Measurements from ENCODE around the gene PLPP4. TPM values are rescaled to one million over a fixed set of nuclear protein-coding genes. Genes with fewer than 3 reads are reported as not detected.

PLPP4 gene
- total RNA-seq, 1 donor: not detected

DNA sequence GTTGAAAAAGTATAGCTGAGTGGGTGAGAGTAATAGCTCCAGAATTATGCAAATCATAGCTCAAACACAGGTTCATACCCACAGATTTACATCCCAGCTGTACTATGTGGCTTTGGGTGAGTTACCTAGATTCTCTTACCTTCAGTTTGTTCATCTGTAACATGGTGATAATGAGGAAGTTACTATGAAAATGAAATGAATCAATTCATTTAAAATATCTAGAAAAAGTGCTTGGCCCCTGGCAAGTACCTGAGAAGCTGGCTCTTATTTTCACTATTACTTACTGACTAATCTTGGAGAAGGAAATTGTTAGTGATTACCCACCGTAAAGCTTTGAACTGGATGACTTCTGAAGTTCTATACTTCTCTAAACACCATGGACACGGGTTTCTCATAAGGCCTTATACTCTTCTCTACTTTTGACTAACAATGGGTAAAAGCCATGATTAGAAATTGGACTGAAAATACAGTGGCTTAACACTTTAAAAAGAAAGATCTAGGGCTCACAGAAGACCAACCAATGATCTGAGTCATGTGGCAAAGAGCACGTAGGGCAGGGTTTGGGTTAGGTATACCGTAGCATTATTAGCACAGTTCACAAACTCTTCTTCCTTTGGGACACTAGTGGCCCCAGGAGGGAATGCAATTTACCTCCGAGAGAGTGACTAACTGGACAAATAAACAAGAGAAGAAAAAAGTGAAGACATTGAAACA lies 149.2 kb downstream of the PLPP4 start:
- H3K4me3 ChIP-seq (ENCODE audit: low read length): no peak overlapping the region
- H3K4me1 ChIP-seq (ENCODE audit: insufficient read depth, low read length): no peaks in the 10 kb centered on the region
- no peaks in the 10 kb centered on the region for H3K27me3 ChIP-seq (ENCODE audit: insufficient read depth, low read length)
- H3K9me3 ChIP-seq (ENCODE audit: low read depth, low read length): no peaks in the 10 kb centered on the region

DNA sequence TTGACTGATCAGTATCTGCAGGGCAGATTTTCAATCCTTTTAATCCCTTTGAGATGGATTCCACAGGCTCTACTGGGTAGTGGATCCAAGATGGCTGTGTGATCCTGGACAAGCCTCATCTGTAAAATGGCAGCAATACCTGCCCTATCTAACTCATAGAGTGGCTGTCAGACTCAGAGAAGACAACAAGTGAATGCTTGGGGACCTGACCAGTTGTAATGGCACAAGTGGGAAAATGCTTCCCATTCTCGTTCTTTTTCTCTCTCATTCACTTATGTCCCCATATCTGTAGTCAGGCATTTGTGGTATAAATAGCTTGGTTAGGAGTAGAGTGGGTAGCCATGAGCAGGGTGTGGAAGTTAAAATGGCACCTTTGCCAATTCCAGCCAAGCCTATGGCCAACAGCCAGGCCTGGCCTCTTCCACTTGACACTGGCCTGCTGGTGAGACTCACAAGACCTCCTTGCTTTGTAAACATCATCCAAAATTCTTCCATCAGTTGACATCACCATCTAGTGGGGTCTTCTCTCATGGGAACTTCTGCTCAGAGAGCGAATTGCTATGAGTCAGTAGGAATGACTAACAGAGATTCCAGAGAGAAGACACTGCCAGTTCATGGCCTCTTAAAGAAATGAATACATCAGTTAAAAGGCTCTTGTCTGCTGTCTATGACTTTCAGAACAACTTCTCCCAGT lies 150.1 kb downstream of the PLPP4 start:
- H3K4me1 ChIP-seq (ENCODE audit: insufficient read depth, low read length): no peaks in the 10 kb centered on the region
- H3K4me3 ChIP-seq (ENCODE audit: low read length): no peak overlapping the region
- no peaks in the 10 kb centered on the region for H3K27me3 ChIP-seq (ENCODE audit: insufficient read depth, low read length)
- no peaks in the 10 kb centered on the region for H3K9me3 ChIP-seq (ENCODE audit: low read depth, low read length)

DNA sequence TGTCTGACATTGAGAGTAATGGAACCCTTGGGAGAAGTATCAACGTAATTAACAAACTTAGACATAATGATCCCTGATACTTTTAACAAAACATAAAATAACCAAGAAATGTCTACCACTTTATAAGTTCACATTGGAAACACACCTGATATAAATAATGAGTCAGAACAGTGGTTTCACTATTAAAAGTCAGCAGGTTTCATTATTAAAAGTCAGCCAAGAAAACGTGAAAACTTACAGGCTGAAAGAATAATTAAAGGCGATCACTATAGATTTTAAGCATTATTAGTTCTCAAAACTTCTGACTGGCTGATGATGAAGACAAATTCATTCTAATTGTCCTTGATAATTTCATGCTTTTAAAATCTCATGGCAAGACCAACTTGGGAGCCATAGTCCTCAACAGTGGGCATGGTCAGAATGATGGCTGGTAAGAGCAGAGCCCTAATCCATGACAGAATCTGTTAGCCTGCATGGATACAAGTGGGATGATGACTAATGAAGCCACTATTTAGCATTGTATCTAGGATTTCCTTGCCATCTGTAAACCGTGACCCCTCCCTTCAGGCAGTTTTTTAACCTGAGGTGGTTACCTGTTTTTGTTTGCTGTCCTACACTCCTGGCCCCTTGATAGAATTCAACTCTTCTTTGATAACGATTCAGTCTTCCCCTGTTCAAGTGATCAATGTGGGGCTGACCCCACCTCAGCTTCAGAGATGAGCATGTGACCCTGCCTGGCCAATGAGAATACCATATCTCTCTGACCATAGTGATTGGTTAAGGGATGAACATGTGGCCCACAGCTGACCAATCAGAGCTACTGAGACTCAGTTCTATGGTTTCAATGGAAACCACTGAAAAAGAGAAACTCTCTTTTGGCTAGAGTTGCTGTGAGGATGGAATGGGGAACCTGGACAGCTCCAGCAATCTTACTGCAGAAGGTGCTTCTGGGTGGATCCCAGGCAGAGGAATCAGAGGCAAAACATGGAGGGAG lies 151.0 kb downstream of the PLPP4 start:
- no peaks in the 10 kb centered on the region for H3K9me3 ChIP-seq (ENCODE audit: low read depth, low read length)

DNA sequence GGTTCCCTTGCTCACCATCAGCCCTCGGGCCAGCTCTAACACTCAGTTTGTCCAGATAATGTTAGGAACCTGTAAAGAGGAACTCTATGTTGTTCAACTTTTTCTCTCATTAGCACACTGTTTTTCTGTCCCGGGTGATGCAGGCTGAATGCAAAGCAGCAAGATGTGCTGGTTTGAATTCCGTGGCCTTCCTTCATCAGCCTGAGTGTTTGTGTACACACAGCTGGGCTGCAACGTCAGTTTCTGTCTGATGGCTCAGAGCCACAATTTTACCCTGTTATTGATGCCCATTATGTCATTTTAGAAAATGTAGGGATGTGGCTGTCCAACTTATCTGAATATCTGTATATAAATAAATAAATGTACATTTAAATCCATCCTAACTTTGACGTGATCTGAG lies 152.0 kb downstream of the PLPP4 start:
- no peaks in the 10 kb centered on the region for H3K27me3 ChIP-seq (ENCODE audit: insufficient read depth, low read length)
- no peaks in the 10 kb centered on the region for H3K4me1 ChIP-seq (ENCODE audit: insufficient read depth, low read length)
- H3K4me3 ChIP-seq (ENCODE audit: low read length): no peak overlapping the region
- no peaks in the 10 kb centered on the region for H3K9me3 ChIP-seq (ENCODE audit: low read depth, low read length)

More for the DNA sequence above, 151.0 kb downstream of the PLPP4 start:
- Histone ChIP-seq H3K27me3 (ENCODE audit: insufficient read depth, low read length) (no peaks in the 10 kb centered on the region), H3K4me1 (ENCODE audit: insufficient read depth, low read length) (no peaks in the 10 kb centered on the region), H3K4me3 (ENCODE audit: low read length) (no peak overlapping the region)

DNA sequence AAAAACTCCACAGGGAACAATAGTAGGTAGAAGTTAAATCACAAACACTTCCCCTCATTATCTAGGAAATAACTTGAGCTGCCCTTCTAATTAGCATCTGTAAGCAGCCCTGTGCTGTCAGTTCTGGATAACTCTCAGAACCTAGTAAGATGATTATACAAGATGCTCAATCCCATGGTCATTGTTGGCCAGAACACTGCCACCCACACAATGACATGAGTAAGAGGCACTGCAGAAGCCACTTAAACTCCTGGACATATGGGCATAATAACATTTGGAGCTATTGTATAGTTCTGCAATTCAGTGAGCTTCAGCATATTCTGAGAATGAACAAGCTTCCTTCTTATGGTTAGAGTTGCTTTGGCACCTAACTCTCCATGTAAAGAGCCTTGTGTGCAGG lies 153.8 kb downstream of the PLPP4 start:
- H3K4me1 ChIP-seq (ENCODE audit: insufficient read depth, low read length): no peaks in the 10 kb centered on the region
- H3K4me3 ChIP-seq (ENCODE audit: low read length): no peak overlapping the region

DNA sequence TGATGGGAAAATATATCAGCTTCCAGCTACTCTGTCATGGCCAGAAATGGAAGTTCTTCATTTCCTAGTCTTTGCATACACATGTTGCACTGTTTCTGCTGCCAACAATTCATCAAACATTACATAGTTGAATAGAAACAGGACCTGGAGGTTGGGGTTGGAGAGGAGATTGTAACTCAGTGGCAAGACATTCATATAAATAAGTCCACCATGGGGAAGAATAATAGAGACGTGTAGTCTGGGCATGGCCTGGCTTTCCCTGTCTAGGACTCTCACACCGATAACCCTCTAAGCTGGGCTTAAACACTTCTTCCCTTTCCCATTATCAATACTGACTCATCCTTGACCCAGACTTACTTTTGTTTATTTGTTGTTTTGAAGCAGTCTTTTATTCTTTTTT lies 155.7 kb downstream of the PLPP4 start:
- Histone ChIP-seq H3K4me3 (ENCODE audit: low read length) (no peak overlapping the region), H3K27me3 (ENCODE audit: insufficient read depth, low read length) (no peaks in the 10 kb centered on the region), H3K9me3 (ENCODE audit: low read depth, low read length) (peaks cover 14% of the 10 kb centered on the region), H3K4me1 (ENCODE audit: insufficient read depth, low read length) (no peaks in the 10 kb centered on the region)

More for the DNA sequence above, 153.8 kb downstream of the PLPP4 start:
- peaks cover 4% of the 10 kb centered on the region for H3K9me3 ChIP-seq (ENCODE audit: low read depth, low read length)
- no peaks in the 10 kb centered on the region for H3K27me3 ChIP-seq (ENCODE audit: insufficient read depth, low read length)

DNA sequence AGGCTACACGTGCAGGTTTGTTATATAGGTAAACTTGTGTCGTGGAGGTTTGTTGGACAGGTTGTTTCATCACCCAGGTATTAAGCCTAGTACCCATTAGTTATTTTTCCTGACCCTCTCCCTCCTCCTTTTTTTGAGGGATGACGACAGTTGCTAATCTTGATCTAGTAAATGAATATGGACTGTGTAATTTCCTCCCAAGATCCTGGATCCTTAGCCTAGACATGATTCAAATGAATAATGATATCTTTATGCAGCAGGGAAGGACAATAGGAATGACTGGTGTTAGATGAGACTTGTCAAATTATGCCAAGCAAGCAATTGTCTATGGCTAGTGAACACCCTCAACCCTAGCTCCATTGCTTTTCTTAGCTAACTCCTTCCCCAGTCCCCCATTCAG lies 156.2 kb downstream of the PLPP4 start:
- H3K4me1 ChIP-seq (ENCODE audit: insufficient read depth, low read length): no peaks in the 10 kb centered on the region
- no peaks in the 10 kb centered on the region for H3K27me3 ChIP-seq (ENCODE audit: insufficient read depth, low read length)
- H3K4me3 ChIP-seq (ENCODE audit: low read length): no peak overlapping the region
- H3K9me3 ChIP-seq (ENCODE audit: low read depth, low read length): peaks cover 14% of the 10 kb centered on the region

DNA sequence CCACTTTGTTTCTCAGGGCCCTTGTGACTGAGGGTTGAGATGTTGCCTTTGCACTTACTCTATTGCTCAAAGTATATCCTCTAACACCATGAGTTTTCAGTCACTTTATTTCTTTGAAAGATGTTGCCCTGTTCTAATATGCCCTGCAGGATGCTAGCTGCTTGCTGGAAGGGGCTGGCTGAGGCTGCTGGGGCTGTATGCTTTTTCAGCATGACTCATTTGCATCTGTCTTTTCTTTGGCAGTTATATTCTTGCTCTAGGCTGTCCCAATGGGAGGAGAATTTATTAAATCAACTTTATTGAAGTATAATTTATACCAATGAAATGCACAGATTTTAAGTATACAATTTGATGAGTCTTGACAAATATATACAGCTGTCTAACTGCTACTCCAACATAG lies 157.7 kb downstream of the PLPP4 start:
- Histone ChIP-seq H3K4me1 (ENCODE audit: insufficient read depth, low read length) (no peaks in the 10 kb centered on the region), H3K4me3 (ENCODE audit: low read length) (no peak overlapping the region), H3K9me3 (ENCODE audit: low read depth, low read length) (peaks cover 14% of the 10 kb centered on the region), H3K27me3 (ENCODE audit: insufficient read depth, low read length) (no peaks in the 10 kb centered on the region)

DNA sequence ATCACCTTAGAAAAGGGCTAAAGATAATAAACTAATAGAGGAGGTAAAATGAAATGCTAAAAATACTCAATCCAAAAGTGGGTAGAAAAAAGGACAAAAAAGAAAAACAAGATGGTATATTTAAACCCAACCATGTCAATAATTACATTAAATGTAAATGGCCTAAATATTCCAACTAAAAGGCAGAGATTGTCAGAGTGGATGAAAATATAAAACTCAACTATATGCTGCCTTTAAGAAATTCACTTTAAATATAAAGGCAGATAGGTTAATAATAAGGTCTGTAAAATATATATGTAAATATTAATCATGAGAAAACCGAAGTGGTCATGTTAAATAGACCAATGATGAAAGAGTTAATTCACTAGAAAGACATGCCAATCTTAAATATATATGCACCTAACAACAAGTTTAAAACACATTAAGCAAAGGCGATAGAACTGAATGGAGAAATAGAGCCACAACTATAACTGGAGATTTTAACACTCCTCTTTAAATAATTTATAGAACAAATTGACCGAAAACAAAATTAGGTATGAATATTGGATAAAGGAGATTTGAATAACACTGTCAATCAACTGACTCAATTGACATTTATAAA lies 159.4 kb downstream of the PLPP4 start:
- Histone ChIP-seq H3K9me3 (ENCODE audit: low read depth, low read length) (peaks cover 14% of the 10 kb centered on the region), H3K4me1 (ENCODE audit: insufficient read depth, low read length) (no peaks in the 10 kb centered on the region), H3K27me3 (ENCODE audit: insufficient read depth, low read length) (no peaks in the 10 kb centered on the region), H3K4me3 (ENCODE audit: low read length) (no peak overlapping the region)

DNA sequence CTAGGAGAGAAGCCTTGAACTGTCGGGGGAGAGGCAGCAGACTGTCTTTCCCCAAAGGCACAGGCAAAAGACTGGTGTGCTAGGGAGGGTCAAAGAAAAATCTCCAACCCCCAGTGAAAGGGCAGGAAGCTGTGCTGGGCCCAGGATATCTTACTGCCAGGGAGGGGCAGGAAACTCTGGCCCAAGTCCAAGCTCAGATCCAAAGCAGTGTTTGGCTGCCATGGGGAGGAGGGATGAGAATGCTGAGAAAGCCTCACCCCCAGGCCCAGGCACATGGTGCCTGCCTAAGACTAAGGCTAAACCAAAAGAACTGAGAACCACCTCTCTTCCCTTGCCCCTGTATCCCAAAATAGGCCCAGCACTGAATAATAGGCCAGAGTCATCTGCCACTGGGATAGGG lies 171.2 kb downstream of the PLPP4 start:
- no peaks in the 10 kb centered on the region for H3K27me3 ChIP-seq (ENCODE audit: insufficient read depth, low read length)
- H3K4me1 ChIP-seq (ENCODE audit: insufficient read depth, low read length): no peaks in the 10 kb centered on the region
- no peak overlapping the region for H3K4me3 ChIP-seq (ENCODE audit: low read length)
- no peaks in the 10 kb centered on the region for H3K9me3 ChIP-seq (ENCODE audit: low read depth, low read length)

DNA sequence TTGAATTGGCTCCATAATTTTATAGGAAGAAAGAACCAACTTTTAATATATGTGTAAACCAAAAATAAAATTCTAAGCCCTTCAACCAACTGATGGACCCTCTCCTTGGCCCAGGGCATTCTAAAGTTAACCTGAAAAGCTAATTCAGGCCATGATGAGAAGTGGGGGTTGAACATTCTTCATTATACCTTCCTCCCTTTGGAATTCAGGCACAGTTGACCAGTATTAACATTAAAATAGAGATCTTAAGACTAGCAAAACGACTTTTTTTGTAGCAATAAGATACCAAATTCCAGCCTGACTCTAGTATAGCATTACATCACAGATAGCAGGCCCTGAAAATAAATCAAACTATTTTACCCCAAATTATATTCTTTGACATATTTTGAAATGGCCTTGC lies 173.2 kb downstream of the PLPP4 start:
- Histone ChIP-seq H3K4me1 (ENCODE audit: insufficient read depth, low read length) (no peaks in the 10 kb centered on the region), H3K9me3 (ENCODE audit: low read depth, low read length) (no peaks in the 10 kb centered on the region), H3K27me3 (ENCODE audit: insufficient read depth, low read length) (no peaks in the 10 kb centered on the region), H3K4me3 (ENCODE audit: low read length) (no peak overlapping the region)

DNA sequence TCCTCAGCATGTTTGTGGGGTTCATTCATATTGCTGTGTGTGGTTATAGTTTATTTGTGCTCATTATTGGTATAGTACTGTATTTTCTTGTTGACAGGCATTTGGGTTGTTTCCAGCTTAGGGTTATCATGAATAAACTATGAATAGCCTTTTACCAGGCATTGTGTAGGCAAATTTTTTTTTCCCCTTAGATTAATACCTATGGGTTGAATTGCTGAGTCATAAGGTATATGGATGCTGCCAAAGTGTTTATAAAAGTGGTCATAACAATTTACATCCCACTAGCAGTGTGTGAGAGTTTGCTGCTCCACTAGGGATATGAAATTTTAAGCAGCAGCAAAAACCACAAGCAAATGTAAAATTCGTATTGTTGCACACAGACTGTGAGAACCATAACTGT lies 175.0 kb downstream of the PLPP4 start:
- H3K4me3 ChIP-seq (ENCODE audit: low read length): no peak overlapping the region
- no peaks in the 10 kb centered on the region for H3K27me3 ChIP-seq (ENCODE audit: insufficient read depth, low read length)
- no peaks in the 10 kb centered on the region for H3K4me1 ChIP-seq (ENCODE audit: insufficient read depth, low read length)
- H3K9me3 ChIP-seq (ENCODE audit: low read depth, low read length): no peaks in the 10 kb centered on the region

DNA sequence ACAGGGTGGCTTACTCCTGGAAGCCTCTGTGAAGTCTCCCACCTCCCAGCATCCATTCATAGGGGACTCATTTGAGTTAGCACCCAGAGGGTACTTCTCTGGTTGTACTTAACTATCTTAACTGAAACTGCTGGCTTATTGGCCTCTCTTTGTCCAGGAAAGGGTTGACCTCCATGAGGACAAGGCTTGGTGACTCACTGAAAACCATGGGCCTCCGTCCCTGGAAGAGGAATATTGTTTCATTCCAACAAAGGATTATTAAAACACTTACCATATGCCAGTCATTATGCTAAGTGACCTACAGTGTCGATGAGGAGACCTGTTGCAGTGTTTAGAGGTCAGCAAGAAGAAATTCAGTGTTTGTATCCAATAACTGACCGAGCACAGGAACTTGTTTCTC lies 175.9 kb downstream of the PLPP4 start:
- no peaks in the 10 kb centered on the region for H3K4me1 ChIP-seq (ENCODE audit: insufficient read depth, low read length)
- H3K9me3 ChIP-seq (ENCODE audit: low read depth, low read length): no peaks in the 10 kb centered on the region
- no peak overlapping the region for H3K4me3 ChIP-seq (ENCODE audit: low read length)
- H3K27me3 ChIP-seq (ENCODE audit: insufficient read depth, low read length): no peaks in the 10 kb centered on the region

DNA sequence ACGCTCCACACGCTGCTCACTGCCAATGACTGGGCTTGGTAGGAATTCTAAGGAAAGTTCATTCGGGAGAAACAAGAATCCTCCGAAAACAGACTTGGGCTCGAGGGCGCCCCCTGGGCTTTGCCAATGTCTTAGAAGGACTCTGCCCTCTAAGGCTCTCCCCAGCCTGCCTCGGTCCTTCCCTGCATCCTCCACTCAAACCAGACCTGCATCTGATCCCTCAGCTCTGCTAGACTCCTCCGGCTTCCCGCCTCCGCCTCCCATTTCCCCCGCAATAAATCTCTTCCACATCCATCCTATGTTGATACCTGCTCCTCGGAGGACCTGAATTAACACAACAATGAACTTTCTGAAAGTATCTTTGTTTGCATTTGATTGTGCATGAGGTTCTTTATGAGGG lies 177.6 kb downstream of the PLPP4 start:
- H3K4me1 ChIP-seq (ENCODE audit: insufficient read depth, low read length): no peaks in the 10 kb centered on the region
- H3K27me3 ChIP-seq (ENCODE audit: insufficient read depth, low read length): no peaks in the 10 kb centered on the region
- H3K4me3 ChIP-seq (ENCODE audit: low read length): no peak overlapping the region
- H3K9me3 ChIP-seq (ENCODE audit: low read depth, low read length): no peaks in the 10 kb centered on the region

Data from mononuclear cell (primary cell).